A549 treated with ZK216348 at 1 μM for 4 hours (cell line): ENCODE measurements around the gene PTPN5. TPM values are rescaled to one million over a fixed set of nuclear protein-coding genes. Genes with fewer than 3 reads are reported as not detected.

Experiments used
- total RNA-seq: library from RNA; stranded (reverse); fragments of 200-300 nt; extraction: Qiagen RNA extraction; gene quantifications from 5 replicates; pipeline ENCODE4 v1.2.3, GENCODE V29; 2022; ENCODE audit warnings: low read depth

The PTPN5 gene
- 0.05 TPM in 1 of 5 replicates, not detected in the others for total RNA-seq

DNA sequence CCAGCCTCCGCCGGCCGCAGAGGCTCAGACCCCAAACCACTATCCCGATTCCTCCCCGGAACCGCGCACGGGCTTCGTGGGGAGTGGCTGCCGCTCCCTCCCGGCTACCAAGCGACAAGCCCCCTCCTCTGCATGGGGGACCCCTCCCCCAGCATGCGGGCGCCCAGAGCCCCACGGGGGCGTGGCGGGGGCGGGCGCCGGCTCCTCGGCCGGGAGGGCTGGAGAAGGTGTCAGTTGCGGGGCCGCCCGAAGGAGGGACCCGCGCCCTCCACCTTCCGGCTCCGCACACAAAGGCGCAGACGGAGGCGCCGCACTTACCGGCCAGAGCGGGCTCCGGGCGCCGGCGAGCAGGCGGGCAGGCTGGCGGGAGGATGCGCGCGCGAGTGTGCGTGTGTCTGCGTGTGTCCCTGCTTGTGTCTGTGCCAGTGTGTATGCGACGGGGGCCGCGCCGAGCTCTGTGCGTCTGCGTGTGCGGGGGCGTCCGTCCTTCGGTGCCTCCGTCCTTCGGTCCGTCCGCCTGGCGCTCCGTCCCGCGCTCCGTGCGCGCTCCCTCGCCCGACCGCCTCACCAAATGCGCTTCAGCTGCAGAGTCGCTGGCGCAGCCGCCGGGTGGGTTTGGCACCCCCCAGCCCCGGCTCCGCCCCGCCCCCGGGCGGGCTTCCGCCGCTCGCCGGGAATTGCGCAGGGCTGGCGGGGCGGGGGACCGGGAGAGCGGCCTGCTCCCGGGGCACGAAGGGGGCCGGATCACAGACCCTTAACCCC is at the start of gene PTPN5:
PTPN5 (minus strand) TSS at position 592 of the 762 bp plus-strand sequence. CDS start 19,840 bp downstream, outside the sequence.

GRCh38 chr11:18726040-18726439 is 65.6 kb downstream of the PTPN5 start, which contains the start of gene IGSF22:
IGSF22 (minus strand) TSS chr11:18726188; CDS start chr11:18724236, 1,952 bp downstream.

DNA sequence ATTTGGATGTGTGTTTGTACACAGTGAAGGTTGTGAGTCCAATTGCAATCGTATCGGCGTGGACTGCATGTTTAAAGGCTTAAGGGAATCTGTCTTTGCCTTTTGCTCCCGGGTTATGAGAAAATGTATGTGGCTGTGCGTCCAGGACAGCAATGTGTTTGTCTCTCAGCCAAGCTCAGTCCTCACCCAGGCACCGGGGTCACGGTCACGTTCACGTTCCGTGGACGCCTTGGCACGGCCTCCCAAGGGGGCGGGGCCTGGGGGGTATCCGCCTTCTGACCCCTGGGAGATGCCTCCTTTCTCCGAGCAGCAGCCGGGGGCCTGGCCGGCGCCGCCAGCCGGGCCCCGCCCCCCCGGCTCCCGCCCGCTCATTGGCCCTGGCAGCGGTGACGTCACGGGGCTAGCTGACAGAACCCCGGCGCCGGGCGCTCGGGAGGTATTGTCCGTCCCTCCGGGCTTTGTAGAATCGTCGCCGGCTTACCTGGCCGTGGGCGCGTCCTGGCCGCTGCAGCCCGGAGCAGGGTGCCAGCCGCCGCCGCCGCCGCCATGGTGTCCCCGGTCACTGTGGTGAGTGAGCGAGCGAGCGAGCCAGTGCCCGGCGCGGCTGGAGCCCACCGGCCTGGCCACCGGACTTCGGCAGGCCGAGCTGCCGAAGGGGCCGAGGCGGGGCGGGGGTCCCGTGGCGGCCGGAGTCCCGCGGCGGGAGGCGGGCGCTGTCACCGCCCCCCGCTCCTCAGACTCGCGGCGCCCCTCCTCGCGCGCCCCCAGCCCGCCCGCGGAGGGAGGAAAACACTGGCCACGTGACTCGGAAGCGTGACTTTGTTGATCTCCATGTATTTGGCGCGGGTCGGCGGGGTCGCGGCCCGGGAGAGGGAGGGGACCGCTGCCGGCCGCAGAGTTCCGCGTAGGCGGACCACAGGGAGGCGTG is 93.0 kb downstream of the PTPN5 start, which contains the start of gene TMEM86A:
TMEM86A (plus strand) TSS at position 439 of the 928 bp plus-strand sequence; CDS start at position 547, 108 bp downstream.

Other genes with a start within 250 kb of the PTPN5 start
- gene UEVLD, start 203.1 kb downstream of the PTPN5 start, total RNA-seq = 16.2 to 27.2 TPM (median 19.8 TPM) in 5 replicates
- 2.2 to 4.8 TPM (median 2.4 TPM) in 5 replicates for gene MISFA, start 192.0 kb downstream of the PTPN5 start, total RNA-seq
- gene SPTY2D1, start 157.5 kb downstream of the PTPN5 start, total RNA-seq = 15.5 to 20.5 TPM (median 18.2 TPM) in 5 replicates
- 0.29 to 0.56 TPM (median 0.47 TPM) in 5 replicates for gene TMEM86A, start 93.0 kb downstream of the PTPN5 start, total RNA-seq
- gene IGSF22, start 65.6 kb downstream of the PTPN5 start, total RNA-seq = not detected in 5 replicates
- gene MRGPRX1, start 147.6 kb upstream of the PTPN5 start, total RNA-seq = not detected in 5 replicates